Mesothelial cell of epicardium (in vitro differentiated cells): ENCODE results near the gene NXPH3. TPM values are rescaled to one million over a fixed set of nuclear protein-coding genes. Genes with fewer than 3 reads are reported as not detected.
A peak's percentile ranks its signal among the peaks of the same experiment; 100 is the strongest.

ENCODE experiments used
- DNase-seq, 2 experiments: peaks; one replicate each; pipeline ENCODE4 v3.0.0; 2021; ENCODE audit warnings: low spot score in 2 of 2; ENCODE audit not compliant: unreplicated experiment in 2 of 2
- H3K27ac Mint-ChIP-seq: 2 replicates; pipeline ENCODE4 v1.8.0; 2021; ENCODE audit warnings: mixed read lengths
- H3K27me3 Mint-ChIP-seq: 2 replicates; pipeline ENCODE4 v1.8.0; 2021; ENCODE audit warnings: low read depth, mixed read lengths
- H3K36me3 Mint-ChIP-seq: 2 replicates; pipeline ENCODE4 v1.8.0; 2021; ENCODE audit warnings: mixed read lengths
- H3K4me1 Mint-ChIP-seq: 2 replicates; pipeline ENCODE4 v1.8.0; 2021; ENCODE audit warnings: mixed read lengths
- H3K4me3 Mint-ChIP-seq: 2 replicates; pipeline ENCODE4 v1.8.0; 2021; ENCODE audit warnings: mild to moderate bottlenecking, moderate library complexity, mixed read lengths
- H3K9me3 Mint-ChIP-seq: 2 replicates; pipeline ENCODE4 v1.8.0; 2021; ENCODE audit warnings: mixed read lengths
- CTCF ChIP-seq: fragments of 200-600 bp; sonication (generic); IDR thresholded peaks from one replicate; pipeline ENCODE4 v1.5.0; 2021; ENCODE audit warnings: antibody characterized with exemption; ENCODE audit not compliant: unreplicated experiment
- total RNA-seq: library from RNA; stranded (reverse); gene quantifications from 3 replicates; pipeline ENCODE4 v1.2.1, GENCODE V29; 2021

Gene NXPH3
- total RNA-seq, 1 donor from 2014 or later: 0.83 TPM

- no peak for TF ChIP-seq CTCF
- H3K36me3 Mint-ChIP-seq: peaks cover 34% of the 10 kb centered on the region
- H3K4me3 Mint-ChIP-seq: no peak overlapping the region
- H3K27me3 Mint-ChIP-seq: no peaks in the 10 kb centered on the region
- H3K27ac Mint-ChIP-seq: no peak overlapping the region
- no peaks in the 10 kb centered on the region for H3K9me3 Mint-ChIP-seq
- peaks cover 12% of the 10 kb centered on the region for H3K4me1 Mint-ChIP-seq
- DNase-seq: no peak
These were observed 23.2 kb downstream of the NXPH3 start for GRCh38 chr17:49598918-49599317.

GRCh38 chr17:49600949-49601348, 25.3 kb downstream of the NXPH3 start:
- DNase-seq: no peak
- TF ChIP-seq CTCF: no peak
- Mint-ChIP-seq H3K36me3 (peaks cover 38% of the 10 kb centered on the region), H3K27ac (peak overlapping the region; percentile 28), H3K27me3 (no peaks in the 10 kb centered on the region), H3K4me1 (peaks cover 12% of the 10 kb centered on the region), H3K4me3 (no peak overlapping the region), H3K9me3 (no peaks in the 10 kb centered on the region)

DNA sequence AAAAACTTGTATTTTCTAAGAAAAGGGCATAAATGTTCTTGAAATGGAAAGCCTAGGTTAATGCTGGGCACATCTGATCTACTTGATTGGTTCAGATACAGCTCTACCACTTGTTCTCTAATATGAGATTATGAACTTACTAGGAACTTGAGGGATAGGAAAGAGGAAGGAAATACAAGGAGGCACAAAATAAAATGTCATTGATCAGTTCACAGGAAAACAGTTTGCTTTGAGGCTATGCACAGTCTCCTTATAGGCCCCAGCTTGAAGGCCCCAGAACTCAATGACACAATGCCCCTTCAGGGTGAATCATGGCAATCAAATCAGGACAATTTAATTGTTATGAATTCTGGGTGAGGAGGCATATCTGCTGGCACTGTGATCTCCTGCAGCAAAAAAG, 27.1 kb downstream of the NXPH3 start:
- DNase-seq: no peak
- no peaks in the 10 kb centered on the region for H3K4me1 Mint-ChIP-seq
- TF ChIP-seq CTCF: no peak
- H3K27me3 Mint-ChIP-seq: no peaks in the 10 kb centered on the region
- H3K9me3 Mint-ChIP-seq: no peaks in the 10 kb centered on the region
- peaks cover 41% of the 10 kb centered on the region for H3K36me3 Mint-ChIP-seq
- peak overlapping the region; percentile 30 for H3K27ac Mint-ChIP-seq
- H3K4me3 Mint-ChIP-seq: no peak overlapping the region

DNA sequence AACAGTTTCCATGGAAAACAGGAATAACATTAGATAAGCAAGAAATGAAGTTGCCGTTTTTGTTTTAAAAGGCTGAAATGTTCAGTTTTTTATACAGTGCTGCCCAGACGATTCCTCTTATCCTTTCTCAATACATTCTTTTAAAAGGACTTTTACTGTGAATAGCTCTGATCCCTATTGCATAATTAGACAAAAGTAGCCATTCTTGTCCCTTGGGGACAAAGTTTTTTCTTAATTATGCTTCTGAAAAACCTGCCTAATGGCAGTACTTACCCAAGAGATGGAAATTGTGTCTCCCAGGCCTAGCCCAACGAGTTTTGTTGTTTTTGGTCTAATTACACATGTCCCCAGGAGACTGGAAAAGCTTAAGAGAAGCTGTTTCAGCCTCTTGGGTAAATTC, 27.6 kb downstream of the NXPH3 start:
- no peak for TF ChIP-seq CTCF
- H3K36me3 Mint-ChIP-seq: peaks cover 41% of the 10 kb centered on the region
- H3K4me3 Mint-ChIP-seq: no peak overlapping the region
- H3K4me1 Mint-ChIP-seq: no peaks in the 10 kb centered on the region
- peak overlapping the region; percentile 30 for H3K27ac Mint-ChIP-seq
- no peaks in the 10 kb centered on the region for H3K9me3 Mint-ChIP-seq
- DNase-seq: no peak
- H3K27me3 Mint-ChIP-seq: no peaks in the 10 kb centered on the region

GRCh38 chr17:49603720-49604119, 28.0 kb downstream of the NXPH3 start:
- Mint-ChIP-seq H3K9me3 (no peaks in the 10 kb centered on the region), H3K27me3 (no peaks in the 10 kb centered on the region), H3K27ac (no peak overlapping the region), H3K4me1 (no peaks in the 10 kb centered on the region), H3K4me3 (no peak overlapping the region), H3K36me3 (peaks cover 38% of the 10 kb centered on the region)
- no peak for DNase-seq
- TF ChIP-seq CTCF: no peak

DNA sequence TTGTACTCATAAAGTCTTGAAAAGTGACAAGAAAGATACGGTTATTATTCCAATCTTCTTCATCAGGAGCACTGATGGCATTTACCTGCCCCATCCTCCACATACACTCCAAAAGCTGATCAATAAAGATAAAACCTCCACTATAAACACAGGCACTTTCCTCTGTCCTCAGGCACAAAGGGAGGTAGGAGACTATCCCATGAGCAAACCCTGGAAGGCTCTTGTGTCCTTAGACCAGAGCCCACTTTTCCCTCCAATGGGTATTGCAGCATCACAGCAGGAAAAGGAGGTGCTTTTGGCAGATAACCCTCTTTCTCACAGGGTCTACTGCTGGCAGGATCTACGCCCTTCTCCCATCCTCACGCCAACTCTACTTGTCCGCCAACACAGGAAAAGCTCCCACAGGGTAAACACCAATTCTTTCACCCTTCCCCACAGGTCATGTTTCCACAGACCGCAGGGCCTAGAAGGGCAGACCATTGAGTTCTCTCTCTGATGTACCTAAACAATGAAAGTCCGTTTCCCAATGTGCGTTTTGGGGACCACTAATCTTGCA, 28.7 kb downstream of the NXPH3 start:
- H3K4me3 Mint-ChIP-seq: no peak overlapping the region
- H3K27ac Mint-ChIP-seq: no peak overlapping the region
- H3K27me3 Mint-ChIP-seq: no peaks in the 10 kb centered on the region
- peaks cover 40% of the 10 kb centered on the region for H3K36me3 Mint-ChIP-seq
- no peaks in the 10 kb centered on the region for H3K9me3 Mint-ChIP-seq
- TF ChIP-seq CTCF: no peak
- no peaks in the 10 kb centered on the region for H3K4me1 Mint-ChIP-seq
- DNase-seq: no peak
